Glomerular endothelial cell (primary cell): ENCODE measurements around the gene UMPS. TPM values are rescaled to one million over a fixed set of nuclear protein-coding genes. Genes with fewer than 3 reads are reported as not detected.
A peak's percentile ranks its signal among the peaks of the same experiment; 100 is the strongest.

Experiments used
- DNase-seq: peaks from one replicate; pipeline ENCODE4 v3.0.0-alpha.2; 2011; ENCODE audit warnings: low read depth, low spot score; ENCODE audit errors: extremely low read depth
- total RNA-seq: library from RNA; depleted of rRNA; stranded (reverse); fragments of >200 nt; gene quantifications from 2 replicates; pipeline ENCODE4 v1.2.3, GENCODE V29; 2015

UMPS gene
- 18.0 and 22.2 TPM in 2 replicates for total RNA-seq

DNA sequence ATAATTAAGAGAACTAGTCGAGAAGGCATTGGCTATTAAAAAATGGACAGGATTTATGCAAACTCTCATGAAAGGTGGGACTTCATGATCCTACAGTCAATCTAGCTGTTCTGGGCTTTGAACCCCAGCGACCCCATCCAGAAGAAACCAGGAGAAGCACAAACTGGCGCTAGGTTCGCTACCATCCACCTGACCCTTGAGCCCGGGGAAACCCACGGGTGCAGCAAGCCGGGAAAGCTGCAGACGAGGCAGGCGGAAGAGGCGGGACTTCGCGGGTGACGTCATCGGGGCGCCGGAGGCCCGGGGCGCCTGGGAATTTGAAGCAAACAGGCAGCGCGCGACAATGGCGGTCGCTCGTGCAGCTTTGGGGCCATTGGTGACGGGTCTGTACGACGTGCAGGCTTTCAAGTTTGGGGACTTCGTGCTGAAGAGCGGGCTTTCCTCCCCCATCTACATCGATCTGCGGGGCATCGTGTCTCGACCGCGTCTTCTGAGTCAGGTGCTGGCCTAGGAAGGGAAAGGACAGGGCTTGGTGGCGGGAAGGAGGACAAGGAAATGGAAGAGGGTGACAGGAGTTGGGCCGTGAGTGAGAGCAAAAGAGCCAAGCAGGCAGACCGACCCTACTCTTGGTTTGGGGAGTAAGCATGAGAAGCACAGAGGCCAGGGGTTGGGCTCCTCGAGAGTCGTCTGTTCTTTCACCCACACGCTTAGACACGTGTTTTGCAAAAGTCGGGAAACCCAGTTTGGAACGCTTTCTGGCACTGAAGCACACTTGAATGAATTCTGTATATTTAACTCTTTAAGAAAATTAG is at the start of gene UMPS:
Gene UMPS, plus strand, starts transcription at position 324 of the 812 bp plus-strand sequence. Its CDS starts 20 bp downstream, at position 344.
- peak; percentile 16 for DNase-seq

DNA sequence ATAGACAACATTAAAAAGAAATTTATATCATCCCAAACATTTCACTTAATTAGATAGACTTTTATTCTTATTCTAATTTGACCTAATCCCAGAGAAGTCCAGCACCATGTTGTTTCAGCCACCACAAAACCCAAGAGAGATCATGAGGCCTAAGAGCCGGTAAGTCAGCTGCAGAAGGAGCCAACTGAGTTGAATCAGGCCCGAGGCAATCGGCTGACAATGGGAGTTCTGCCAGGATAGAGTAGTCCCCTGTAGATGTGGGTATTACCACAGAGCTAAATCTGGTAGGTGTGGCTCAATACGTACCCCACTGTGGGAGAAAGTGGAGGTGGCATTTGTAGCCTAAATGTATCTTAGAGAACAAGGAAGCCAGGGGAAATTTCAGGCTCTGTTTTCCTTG is 49.7 kb upstream of the UMPS start:
- DNase-seq: no peak

DNA sequence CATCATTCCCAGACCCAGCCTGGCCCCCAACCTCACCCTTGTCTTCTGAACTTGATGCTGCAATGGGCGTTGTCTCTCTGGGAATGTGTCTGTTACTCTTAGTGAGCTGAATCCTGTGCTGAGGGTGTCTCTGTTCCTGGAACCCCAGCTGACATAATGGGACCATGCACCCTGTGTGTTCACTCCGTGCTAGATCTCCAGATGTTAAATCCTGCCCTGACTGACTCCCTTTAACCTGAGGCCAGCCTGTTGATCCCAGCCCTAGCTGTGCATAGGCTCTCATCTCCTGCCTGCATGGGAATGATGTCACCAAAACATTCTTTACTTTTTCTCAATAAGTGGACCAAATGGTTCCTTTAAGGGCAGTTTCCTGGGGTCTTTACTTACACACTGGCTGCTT is 48.0 kb upstream of the UMPS start:
- no peak for DNase-seq

DNA sequence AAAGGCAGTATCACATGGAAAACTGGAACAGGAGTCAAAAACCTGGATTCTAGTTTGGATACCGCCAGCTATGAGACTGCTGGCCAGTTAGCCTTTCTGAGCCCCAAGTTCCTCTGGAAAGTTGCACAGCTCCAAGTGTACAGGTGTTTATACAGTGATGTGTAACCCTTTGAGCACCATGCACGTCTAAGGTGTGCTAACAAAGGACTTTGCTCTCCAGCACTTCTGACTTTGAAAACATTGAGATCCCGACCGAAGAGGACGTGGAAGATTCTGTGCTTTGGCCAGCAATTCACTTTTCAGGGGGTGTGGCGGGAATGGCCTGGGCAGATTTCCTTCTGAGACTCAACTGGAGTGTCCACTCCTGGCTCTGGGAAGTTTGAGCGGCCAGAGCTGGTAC is 45.8 kb upstream of the UMPS start:
- DNase-seq: no peak

DNA sequence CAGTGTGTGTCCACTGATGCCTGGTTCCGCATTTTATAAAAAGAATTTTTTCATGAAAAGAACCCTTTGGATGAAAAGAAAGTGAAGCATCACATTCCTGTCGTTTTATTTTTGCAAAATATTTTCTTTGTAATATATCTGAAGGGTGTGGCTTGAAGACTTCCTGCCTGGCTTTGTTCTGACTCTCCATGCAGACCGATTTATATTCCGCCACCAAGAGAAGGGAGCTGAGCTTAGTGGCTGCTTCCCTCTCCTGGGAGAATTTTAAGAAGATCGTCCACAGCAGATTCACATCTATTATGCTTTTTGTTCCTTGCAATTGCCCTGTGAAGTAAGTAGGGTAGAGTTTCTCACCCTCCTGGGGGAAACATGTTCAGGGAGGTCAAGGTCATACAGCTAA is 45.2 kb upstream of the UMPS start:
- no peak for DNase-seq

DNA sequence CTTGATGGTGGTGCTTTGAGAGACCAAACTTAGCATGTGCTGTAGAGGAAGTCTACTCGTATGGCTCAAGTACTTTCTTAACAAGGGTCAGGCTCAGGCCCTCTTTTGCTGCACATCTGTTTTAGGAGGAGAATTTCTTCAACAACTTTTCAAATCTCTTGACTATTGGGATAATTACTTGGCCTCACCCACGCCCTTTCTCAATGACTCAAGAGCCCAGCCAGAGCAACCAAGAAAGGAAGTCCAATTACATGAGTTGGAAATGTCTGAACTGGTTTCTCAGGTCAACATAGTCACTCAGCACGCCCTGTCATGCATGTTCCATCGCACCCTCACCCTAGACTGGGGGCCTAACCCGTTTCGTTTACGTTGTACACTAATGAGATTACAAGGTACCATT is 44.8 kb upstream of the UMPS start:
- no peak for DNase-seq

DNA sequence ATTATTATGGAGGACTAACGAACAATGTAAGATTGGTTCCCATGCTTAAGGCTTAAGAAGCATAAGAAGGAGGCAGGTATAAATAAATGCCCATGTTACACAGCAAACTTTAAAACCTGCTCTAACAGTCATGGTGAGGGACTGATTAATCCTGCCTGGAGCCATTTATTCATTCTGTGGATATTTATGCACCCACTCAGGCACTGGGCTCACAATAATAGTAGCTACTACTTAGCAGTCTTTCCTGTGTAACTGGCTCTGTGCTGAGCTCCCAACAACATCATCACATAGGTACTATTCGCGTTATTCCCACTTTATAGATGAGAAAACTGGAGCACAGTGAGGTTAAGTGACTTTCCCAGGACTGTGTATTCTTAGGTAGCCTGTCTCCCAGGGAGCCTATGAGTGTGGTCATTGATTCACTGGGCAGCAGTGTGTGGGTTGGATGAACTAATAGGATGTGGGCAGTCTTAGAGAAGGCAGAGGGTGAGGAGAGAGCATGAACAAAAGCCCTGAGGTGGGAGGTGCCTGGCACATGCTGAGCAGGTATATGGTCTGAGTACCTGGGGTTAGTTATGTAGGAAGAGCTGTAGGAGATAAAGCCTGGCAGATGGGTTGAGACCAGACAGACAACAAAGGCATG is 44.1 kb upstream of the UMPS start:
- DNase-seq: no peak

DNA sequence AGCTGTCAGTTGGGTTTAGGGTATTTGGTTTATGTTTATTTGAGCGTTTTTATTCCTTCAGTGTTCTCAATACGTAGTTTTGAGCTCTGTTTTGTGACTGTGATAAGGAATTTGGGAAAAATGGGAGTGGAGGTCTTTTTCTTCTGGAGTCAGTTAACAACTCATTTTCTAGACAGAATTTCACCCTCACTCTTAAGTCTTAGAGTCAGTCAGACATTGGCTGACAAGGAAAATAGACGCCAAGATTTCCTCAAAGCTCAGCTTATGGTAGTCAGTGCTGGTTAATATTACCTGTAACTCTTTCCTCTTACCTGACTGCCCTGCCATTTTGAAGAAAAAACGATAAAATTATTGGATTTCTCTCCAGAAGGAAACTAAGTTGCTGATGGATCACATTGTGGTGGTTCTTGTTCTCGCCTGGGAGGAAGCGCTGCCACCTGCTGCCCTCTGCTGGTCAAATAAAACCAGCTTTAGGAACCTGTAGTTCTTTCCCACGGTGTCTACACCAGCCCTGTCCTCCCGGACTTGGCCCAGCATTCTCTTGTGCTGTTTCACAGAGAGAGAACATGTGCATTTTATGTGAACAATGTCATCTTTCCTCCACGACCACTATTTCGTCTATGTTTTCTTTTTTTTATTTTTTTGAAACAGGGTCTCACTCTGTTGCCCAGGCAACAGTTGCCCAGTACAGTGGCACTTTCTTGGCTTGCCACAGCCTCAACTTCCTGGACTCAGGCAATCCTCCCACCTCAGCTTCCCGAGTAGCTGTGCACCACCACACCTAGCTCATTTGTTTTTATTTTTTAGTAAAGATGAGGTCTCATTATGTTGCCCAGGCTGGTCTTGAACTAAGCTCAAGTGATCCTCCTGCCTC is 41.4 kb upstream of the UMPS start:
- DNase-seq: peak; percentile 41

DNA sequence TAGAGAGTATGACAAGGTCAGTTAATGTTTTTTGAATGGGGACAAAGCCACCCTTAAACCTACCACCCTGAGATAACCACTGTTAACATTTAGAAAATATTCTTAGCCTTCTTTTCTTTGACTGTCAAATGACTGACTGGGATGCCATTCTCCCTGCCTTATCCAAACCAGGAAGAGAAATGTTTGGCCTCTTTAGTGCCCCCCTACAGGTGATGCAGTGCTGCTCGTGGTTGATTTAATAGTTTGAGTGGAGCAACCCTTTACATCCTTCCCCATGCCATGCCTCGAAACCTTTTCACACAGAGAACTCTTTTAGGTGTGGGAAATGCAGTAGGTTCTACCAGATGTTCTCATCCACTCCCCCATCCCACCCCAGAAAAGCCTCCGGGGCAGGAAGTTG is 38.7 kb upstream of the UMPS start:
- DNase-seq: no peak

DNA sequence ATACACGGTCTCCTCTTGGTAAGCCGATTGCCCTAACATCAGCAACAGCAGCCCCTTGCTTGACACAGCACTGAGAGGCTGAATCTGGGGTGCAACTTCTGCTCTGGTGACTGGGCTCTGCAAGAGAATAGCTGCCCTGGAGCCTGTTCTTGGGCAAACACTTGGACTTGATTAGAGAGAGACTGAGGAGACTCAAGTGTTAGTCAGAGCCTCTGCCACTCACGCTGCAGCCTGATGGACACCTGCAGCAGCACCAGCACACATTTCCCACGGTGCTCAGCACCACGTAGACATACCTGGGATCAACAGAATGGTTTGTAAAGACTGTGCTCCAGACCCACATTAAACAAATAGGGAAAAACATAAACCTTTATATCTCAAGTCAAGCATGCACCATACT is 35.8 kb upstream of the UMPS start:
- no peak for DNase-seq

DNA sequence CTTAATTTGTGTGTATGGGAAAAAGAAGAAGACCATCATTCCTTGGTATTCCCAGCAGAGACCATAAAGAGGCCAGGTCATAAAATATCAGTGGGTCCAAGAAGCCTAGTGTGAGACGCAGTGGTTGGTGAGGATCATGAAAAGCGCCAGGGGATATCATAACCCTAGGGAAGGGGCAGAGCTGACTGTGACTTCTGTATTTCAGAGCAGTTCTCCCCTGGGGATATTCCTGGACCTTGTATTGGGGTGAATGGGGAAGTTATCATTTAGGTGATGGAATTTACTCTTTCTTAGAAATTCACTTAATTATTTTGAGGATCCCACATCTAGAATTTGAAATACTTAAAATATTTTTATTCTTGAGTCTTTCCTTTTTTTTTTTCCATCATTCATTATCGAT is 34.9 kb upstream of the UMPS start:
- no peak for DNase-seq

DNA sequence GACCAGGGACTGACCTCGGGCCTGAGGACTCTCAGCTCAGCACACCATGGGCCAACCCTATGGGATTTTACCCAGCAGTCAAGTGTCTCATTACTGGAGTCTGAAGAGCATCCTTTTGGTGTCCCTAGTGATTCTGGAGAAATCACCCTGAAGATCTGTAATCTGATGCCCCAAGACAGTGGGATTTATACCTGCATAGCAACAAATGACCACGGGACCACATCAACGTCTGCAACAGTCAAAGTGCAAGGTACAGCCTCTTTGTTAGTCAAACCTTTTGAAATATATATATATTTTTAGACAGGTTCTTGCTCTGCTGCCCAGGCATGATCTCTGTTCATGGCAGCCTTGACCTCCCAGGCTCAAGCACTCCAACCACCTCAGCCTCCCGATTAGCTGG is 34.2 kb upstream of the UMPS start:
- DNase-seq: no peak

DNA sequence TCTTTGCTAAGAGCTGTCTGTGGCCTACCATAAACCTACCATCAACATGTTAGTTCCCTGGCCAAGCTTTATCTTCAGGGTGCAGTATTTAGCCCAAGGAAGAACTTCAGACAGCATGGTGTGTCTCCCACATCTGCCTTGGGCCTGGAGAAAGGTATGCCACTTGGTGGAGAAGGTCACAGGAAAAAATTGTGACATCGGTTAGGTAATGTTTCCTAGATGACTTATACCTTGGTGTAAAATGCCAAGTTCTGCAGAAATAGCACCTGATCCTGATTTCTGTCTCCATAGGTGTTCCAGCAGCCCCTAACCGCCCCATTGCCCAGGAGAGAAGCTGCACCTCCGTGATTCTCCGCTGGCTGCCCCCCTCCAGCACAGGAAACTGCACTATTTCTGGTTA is 33.0 kb upstream of the UMPS start:
- no peak for DNase-seq

DNA sequence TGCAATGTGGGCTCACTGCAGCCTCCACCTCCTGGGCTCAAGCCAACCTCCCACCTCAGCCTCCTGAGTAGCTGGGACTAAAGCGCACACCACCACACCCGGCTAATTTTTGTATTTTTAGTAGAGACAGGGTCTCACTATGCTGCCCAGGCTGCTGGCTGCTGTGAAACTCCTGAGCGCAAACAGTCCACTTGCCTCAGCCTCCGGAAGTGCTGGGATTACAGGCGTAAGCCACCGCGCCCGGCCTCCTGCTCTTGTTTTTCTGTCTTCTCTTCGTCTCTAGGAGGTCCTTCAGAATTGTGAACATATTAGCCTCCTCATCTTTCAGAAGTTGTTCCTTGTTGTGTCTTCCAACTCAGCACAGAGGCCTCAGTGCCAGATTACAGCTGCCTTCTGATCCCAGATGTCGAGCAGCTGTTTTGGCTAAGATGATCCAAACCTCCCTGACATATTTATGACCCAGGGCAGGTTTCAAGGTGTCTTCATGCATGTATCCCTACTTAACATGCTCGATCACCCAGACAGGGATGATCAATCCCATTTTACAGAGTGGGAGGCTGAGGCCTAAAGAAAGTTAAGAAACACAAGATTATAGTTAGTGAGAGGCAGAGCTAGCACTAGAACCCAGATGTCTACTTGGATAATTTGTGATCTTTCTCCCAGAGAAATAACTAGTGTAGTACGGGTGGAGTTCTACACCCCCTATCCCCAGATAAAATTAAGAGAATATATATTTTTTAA is 32.1 kb upstream of the UMPS start:
- no peak for DNase-seq

DNA sequence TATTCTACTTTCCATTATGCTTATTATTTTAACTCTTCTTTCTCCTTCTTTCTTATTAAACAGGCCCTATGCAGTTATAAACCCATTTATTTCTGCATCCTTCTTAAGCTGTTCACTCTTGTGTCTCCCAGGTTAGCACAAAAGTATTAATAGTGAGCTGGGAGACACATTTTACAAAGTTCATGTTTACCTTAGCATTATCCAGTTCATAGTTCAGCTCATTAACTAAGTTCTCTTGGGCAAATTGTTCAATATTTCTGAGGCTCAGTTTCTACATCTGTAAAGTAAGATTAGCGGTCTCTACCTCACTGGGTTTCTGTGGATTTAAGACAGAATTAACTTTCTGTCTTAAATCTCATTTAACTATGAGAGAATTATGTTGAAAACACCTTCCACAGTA is 31.2 kb upstream of the UMPS start:
- DNase-seq: no peak

DNA sequence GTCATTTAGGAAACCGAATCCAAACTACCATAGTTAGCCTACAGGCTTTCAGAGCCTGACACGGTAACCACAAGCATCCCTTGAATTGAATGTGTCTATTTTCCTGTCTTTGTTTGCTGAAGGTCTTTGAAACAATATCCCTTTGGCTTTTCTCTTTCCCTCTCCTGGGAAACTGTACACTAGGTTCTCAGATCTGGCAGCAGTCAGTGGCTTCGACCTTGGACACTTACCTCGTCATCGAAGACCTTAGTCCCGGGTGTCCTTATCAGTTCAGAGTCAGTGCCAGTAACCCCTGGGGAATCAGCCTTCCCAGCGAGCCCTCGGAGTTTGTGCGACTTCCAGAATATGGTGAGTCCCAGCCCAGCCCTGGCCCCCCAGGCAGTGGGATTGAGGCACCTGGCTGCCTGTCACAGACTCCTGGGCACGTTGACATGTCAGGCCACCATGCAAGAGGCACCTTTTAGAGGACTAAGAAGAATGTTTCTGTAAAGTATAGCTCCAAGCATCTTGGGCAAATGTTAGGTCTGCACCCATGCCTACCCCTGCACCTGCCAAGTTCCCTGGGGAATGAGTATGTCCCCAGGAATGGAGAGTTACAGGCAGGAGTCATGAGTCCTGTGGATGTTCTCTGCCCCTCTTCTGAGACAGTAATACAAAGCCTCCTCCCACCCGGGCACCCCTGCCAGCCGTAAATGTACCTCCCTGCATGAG is 30.4 kb upstream of the UMPS start:
- DNase-seq: peak; percentile 20

DNA sequence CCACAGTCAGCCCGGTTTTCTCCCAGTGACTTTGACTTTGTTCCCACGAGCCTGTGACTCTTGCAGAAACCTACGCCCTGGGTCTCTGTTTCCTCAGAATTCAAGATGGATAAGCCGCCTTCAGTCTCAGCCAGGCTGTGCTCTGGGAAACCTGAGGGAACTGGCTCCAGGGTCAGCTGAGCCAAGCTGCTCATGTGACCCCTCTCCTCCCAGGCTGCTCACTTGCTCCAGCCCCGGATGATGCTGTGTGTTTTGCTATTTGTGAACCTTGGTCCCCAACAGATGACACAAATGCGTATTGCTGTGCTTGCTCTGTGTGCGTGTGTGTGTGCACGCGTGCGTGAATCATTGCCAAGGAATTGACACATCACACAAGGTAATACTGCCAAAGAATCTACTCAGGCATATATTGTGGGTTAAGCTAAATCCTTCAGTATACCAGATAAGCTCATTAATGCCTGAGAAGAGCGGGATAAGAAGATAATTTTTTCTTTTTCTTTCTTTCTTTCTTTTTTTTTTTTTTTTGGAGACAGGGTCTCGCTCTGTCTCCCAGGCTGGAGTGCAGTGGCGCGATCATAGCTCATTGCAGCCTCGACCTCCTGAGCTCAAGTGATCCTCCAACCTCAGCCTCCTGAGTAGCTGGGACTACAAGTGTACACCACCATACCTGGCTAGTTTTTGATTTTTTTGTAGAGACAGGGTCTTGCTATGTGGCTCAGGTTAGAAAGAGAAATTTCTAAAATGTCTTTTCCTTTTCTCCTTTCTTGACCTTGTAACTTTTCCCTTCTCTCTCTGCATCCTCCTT is 29.2 kb upstream of the UMPS start:
- DNase-seq: no peak

DNA sequence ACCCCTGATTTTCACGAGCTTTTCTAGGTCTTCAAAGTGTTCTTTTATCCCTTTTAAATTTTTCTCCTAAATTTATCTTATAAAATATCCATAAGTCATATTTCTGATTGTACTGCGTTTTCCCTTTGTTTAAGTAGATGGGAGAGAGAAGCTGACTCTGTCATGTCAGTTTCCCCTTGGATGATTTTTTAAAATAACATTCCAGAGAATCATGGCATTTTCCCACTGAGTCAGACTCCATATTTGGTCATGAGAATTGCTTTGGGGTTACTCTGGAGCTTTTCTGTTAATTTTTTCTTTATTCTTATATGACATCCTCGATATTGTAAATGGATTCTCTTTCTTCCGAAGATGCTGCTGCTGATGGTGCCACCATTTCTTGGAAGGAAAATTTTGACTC is 28.6 kb upstream of the UMPS start:
- no peak for DNase-seq

DNA sequence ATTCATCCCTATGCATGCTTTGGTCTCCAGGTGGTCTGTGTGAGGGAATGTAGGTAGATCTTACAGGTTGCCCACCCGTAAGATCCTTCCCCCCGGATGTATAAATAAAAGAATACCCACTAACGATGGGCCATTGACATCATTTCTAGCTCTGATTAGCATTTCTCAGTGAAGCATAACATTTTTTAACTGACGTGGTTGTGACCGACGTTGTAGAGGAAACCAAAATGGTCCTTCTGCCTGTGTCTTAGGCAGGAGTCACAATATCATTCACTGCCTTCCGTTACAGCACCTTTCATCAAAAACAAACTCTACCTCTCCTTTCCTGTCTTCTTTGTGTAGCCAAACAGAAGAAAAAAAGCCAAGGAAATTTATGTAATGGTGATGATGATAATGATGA is 27.3 kb upstream of the UMPS start:
- DNase-seq: no peak
